Fibroblast of upper back skin (primary cell): ENCODE results near the gene GABBR2.

Source experiments
- DNase-seq: peaks from one replicate; pipeline ENCODE4 v3.0.0-alpha.2; 2013

The GABBR2 gene

DNA sequence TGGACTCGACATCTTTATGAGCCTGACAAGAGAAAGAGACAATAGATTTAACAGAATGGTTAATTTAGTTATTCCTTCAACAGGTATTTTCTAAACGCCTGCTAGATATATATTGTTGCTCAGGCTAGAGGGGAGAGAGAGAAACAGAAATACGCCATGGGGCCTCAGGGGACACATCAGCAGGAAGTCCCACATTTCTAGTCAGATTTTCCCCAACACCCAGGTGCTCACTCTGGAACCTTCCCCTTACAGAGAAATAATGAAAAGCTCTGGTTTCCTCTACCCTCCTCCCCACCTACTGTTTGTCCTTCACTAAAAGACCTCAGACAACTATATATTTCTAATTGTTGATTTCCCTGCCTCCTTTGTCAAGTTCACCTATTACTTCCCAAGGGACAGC, 323.0 kb downstream of the GABBR2 start:
- no peak for DNase-seq

DNA sequence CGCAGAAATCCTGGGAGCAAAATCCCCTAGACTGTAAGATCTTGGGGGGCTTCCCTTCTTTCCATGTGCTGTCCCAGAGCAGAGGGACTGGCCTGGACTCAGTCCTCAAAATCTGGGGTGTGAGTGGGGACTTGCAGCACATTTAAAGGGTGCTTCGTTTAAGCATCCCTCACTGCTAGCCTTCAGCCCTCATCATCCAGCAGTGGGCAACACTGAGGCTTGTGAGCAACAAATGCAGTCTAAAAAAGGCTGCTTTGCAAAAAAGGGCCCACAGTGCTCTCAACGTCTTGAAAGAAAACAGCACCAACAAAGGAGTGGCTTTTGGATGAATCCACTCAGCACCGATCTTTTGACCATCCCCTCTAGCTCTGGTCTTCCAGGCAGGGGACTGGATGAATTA, 325.0 kb downstream of the GABBR2 start:
- no peak for DNase-seq

DNA sequence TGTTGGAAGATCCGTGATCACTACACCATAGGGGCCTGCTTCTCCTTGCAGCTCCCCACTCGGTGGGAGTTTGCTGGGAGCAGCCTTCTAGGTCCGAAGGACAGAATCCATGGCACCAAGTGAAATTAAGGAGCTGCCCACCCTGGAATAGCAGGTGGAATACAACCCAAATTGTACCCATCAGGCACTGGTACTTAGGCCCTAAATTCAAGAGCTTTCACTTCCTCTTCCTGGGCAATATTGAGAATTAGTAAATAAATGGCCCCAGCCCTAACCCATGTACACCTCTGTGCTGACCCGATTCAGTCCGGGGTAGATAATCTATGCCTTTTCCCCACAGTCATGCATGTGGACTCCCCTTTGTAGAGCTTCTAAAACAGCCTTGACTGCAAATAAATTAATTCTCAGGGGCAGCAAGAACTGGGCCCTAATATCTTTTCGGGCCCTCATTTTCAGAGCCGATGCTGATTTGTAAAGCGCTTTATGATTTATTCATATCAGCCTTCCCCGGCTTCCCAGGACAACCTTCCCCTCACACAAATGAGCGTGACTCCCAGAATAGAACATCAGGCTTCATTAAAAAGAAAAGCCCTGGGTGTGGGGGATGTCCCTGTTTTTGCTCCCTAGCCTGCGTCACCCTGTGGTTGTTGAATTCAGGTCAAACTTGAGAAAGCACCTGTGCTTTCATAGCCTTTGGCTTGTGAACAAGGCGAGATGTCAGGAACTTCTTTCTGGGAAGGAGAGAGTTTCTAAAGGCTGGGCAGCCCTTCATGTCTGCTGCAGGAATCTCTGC, 327.2 kb downstream of the GABBR2 start:
- no peak for DNase-seq

DNA sequence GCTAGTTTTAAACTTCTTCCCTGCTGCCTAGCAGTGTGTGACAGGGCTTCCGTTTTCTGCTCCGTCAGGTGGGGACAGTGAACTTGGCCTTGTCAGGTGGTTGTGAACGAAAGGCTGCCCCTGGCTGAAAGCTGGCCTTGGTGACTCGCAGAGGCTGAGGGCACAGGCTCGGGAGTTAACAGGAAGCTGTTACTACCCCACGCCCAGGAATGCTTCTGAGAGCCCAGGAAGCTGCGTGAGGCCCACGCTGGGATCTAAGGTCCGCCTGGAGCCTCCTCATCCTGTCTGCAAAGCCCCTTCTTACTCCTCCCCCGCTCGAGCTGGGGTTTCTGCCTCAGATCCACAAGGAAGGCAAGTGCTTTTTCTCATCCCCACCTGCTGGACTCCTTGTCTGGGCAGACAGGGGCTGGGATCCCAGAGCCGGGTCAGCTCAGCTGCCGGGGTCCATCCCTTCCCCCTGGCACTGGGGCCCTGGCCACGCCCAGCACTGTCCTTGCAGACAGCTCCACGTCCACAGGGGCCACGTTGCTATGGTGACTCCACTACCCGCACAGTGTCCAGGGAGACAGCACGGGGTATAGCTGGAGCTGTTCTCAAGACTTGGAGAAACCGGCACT, 328.6 kb downstream of the GABBR2 start:
- DNase-seq = peak; percentile 49

DNA sequence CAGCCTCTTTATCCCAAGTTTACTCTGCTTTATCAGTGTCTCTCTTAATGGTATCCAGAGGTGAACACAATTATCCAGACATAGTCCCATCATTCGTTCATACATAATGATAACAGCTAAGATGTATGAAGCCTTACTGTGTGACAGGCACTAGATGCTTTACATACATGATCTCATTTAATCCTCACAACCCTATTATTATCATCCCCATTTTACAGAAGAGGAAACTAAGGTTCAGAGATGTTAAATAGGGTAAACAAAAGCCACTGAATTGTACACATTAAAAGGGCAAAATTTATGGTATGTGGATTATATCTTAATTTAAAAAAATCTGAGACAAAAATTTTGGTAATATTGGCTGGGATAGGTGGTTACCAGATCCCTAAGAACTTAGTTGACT, 329.2 kb downstream of the GABBR2 start:
- no peak for DNase-seq

DNA sequence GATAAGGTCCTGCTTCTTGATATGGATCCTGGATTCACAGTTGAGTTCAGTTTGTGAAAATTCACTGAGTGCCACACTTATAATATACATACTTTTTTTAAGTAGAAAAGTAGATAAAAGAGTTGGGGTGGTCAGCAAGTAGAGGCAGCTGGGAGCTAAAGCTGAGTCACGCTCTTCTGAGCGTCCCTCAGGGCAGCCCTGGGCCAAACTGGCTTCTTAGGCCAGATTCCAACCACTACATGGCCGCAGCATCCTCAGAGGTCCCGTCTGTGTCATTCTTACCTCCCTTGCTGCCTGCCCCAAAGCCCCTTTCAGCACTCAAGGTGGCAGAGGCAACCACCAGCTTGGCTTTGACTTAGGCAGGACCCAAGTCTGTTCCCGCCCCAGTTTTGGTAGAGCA, 329.9 kb downstream of the GABBR2 start:
- peak; percentile 28 for DNase-seq

DNA sequence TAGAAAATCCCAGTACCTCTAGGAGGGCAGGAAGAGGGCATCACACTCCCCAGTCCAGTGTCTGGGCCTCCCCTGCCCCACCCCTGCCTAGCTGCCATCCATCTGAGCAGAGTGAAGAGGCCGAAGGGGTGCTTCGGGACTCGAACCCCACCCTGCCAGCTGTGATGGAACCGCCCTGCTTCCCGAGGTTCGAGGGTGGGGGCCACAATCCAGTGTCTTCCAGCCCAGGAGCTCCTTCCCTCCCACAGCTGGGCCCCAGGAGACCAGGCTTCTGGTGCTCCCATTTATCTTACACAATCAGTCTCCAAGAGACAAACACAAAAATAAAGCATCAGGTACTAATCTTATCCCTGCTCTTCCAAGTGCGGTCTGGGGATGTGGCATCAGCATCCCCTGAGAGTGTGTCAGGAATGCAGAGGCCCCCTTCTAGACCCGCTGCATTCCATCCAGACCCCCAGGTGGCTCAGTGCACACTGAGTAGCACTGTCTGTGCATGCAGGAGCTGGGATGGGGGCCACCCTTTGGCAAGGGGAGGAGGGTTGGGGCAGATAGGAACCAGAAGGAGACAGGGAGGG, 330.4 kb downstream of the GABBR2 start:
- DNase-seq = peak; percentile 49

DNA sequence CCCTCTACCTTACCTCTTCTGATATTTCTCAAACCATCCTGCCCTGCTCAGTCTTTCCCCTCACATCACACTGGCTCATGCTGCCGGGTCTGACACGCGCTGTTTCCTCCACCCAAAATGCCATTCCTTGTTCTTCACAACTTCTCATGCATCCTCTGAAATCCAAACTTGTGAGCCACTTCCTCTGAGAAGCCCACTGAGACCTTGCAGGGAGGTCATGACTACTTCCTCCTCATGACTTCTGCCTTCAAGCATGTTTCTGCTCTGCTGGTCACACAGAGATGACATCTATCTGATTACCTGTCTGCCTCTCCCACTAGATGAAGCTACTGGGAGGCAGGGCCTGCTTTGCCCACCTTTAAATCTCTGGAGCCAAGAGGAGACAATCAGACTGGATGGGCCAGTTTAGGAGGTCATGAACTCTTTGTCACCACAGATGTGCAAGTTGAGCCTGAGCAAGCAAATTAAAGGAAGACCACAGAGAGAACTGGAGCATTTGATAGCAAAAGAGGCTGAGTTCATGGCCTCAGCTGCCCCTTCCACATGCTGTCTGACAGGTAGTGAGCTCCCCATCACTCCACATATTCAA, 333.5 kb downstream of the GABBR2 start:
- DNase-seq = peak; percentile 77

DNA sequence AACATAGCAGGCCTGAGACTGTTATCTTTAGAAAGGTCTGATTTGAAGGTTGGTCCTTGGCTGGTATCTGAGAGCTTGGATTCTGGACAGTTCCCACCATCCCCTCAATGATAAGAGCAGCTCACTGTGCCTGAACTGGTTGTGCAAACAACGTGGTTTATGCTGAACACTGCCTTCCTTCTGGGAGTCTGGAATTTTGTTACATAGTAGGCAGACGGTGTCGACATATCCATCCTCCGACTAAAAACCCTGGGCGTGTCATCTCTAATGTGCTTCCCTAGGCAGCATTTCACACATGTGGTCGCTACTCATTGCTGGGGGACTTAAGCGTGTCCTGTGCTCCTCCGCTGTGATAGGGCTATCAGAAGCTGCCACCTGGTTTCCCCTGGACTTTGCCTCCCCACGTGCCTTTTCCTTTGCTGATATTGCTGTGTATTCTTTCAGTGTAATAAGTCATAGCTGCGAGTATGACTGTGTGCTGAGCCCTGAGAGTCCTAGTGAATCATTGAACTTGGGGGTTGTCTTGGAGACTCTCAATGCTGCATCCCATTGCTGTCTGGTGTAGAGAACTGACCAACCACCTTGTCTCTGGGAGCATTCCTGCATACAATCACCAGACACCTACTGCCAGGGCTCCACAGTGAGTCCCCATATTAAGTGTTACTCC, 334.2 kb downstream of the GABBR2 start:
- DNase-seq = peak; percentile 86

DNA sequence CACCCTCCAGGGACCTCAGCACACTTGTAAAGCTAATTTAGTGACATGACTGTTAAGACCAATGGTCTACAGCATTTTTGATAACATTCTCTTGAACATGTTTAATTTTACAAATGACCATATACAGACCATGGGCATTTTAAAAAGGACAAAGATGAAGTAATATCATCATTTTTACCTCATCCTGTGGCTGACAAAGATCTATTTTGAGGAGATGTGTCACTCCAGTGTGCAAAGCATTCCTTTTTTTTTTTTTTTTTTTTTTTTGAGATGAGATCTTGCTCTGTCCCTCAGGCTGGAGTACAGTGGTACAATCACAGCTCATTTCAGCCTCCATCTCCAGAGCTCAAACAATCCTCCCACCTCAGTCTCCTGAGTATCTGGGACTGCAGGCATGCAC, 335.1 kb downstream of the GABBR2 start:
- peak; percentile 28 for DNase-seq

DNA sequence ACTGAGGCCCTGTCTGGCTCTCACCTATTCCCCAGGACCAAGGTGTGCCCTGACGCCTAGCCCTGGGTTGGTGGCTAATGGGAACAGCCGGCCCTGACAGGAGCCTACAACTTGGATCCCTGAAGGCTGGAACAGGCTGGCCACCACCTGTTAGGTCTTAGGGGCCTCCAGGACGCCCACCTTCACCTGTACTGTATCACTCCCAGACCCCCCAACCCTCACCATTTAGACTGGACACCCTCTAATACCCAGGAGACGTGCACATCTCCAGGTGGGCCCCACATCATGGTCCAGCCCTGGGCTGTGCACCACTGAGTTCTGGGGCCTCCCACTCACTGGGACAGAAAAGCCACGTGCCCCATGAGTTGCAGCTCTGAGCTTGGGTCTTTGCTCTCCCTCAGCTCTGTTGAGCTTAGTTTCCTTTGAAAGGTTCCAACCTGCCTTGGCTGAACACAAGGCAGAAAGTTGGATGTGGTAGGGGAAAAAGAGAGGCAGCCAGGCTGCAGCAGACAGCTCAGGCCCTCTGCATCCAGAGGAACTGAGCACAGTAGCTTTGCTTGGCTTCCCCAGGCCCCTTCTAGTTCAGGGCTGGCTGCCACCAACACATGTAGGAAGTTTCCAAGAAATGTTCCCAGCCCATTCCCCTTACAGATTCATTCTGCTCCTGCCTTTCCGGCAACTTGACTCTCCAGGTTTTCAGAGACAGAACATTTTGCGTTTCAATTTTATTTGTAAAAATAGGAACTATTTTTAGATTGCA, 336.5 kb downstream of the GABBR2 start:
- no peak for DNase-seq

DNA sequence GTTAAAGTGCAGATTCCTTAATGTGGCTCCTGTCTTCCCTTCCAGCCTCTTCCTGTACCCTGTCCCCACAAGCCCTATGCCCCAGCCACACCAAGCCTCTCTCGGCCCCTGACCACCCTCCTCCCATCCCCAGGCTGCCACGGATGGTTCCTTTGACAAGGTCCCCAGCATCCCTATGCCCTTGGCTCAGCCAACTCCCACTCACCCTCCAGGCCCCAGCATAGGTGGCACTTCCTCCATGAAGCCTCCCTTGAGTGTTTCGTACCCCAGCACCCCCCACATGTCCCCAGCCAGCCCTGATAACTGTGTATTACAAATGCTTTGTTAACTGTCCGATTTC, 337.8 kb downstream of the GABBR2 start:
- no peak for DNase-seq

DNA sequence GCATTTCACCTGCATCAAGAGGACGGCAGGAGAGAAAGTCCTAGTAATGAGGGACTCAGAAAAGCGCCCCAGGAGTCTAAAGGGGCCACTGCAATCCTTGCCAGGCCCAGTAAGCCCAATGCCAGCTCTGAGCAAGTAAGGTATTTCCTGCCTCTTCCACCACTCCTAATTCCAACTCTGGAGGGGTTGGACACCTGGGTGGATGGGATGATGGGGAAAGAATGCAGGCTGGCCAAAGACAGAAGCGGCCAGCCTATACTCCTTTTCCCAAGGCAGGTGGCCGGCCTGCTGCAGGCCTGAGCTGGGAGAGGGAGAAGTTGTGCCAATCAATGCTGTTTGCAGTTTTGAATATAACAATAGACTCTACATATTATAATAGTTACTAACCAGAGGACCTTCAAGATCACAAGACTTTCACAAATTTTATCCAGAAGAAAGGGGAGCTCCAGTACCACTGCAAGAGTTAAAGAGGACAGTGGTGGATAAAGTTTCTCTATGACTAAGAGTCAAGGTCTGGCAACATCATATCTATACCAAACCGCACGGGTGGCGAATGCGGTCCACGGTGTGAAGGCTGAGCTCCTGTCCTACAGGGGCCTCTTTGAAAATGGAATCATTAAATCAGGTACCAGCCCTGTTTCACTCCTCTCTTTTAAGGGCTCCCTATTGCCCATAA, 338.3 kb downstream of the GABBR2 start:
- DNase-seq = no peak

DNA sequence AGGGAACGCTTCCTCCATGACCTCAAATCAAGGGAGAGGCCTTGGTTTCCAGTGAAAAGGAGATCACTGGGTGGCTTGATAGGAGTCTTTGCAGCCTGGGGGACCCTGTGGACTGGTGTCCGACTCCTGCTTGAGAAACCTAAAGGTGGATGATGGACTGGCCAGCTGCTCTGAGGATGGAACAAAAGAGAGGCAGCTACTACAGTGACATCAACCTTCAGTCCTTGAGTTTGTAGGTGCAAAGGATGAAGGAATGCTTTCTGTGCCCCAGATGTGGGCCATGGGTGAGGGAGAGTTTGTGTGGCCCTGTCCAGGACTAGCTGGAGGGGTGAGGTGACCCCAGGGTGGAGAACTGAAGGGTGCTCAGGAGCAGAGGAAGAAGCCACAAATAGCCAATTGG, 338.8 kb downstream of the GABBR2 start:
- no peak for DNase-seq

DNA sequence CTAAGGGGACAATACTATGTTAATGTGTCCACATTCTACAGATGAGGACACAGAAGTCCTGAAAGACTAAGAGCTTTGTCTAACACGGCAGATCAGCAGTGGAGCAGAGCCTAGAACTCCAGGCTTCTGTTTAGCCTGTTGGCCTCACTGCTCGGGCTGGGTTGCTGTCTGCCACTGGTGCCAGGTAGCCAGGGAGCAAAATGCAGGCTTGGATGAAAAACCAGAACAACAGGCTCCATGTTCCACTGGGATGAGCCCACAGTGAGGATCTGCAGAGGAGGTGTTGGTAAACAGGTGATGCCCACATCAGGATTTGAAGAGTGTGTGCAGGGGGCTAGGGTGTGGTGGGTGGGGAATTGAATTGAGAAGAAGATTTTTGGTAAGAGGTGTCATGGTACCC, 339.3 kb downstream of the GABBR2 start:
- no peak for DNase-seq

DNA sequence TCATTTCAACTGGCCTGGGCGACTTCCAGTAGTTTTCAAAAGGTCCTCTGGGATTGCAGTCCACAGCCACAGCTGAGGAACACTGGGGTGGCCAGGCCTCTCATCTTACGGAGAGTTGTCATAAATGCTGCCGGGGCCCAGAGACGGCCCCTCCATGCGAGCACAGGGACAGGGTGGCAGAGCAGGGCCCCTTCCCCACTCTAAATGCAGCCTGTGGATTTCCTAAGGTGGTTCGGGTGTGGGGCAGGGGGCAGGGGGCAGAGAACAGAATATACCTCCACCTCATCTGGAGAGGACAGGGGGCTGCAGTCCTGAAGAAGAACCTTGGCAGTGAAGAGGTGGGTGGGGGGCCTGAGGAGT, 339.7 kb downstream of the GABBR2 start:
- no peak for DNase-seq

DNA sequence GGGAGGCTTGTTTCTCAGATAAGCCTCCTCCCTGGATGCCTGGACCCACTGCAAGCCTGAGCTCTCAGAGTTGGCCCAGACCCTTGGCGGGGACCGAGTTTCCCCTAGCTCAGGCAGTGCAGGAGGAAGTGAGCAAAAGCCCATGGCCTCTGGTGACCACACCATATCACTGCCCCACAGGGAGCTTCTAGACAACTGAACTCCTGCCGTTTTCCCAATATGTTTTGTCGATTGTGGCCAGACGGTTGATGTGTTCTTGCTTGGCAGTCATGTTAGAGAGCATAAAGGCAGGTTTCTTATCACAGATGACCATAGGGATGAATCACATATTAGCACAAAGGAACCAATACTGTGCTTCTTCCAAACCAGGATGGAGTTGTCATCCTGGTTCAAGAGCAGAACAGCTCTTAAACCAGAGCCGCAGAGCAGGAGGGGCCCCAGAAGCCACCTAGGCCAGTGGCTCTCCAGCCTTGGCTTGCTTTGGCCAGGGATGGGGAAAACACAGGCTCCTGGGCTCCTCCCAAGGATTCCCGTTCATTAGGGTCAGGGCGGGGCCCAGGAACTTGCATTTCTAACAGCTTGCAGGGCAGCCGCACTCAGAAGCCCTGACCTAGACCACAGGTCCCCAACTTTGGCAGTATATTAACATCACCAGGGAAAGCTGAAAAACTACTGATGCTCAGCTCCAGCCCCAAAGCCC, 340.2 kb downstream of the GABBR2 start:
- peak; percentile 10 for DNase-seq

DNA sequence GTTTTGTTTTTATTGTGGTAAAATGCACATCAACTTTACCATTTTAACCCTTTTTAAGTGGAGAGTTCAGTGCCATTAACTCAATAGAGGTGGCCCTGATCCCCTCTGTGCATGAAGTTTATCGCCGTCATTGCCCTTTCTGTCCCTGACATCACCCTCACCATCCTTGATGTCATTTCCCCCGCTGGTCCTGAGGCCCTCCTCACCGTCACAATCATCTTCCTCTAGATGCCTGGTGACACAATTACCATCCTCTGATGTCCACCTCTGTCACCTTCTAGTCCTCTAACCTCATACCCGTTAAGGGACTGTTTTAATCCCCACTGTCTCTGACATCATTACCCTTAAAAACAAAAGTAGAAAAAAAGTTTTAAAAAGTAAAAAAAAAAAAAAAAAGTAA, 340.8 kb downstream of the GABBR2 start:
- DNase-seq = no peak

DNA sequence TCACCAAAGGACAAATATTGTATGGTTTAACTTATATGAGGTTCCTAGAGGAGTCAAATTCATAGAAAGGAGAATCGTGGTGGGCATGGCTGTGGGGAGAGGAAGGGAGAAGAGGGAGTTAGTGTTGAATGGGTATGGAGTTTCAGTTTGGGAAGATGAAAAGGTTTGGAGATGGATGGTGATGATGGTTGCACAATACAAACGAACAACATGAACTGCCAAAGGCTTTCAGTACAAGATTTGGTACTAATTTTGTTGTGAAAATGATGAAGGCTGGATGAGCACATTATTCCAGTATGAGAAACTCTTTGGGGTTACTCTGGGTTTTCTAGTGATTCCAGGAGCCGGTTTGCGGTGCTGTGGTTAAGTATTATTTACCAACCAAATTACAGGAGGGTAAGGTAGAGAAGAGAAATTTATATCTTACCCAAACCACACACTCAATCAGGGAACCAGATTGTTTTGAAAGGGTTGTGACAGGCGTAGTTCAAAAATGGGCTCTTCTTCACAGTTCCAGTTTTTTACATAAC, 341.3 kb downstream of the GABBR2 start:
- no peak for DNase-seq

DNA sequence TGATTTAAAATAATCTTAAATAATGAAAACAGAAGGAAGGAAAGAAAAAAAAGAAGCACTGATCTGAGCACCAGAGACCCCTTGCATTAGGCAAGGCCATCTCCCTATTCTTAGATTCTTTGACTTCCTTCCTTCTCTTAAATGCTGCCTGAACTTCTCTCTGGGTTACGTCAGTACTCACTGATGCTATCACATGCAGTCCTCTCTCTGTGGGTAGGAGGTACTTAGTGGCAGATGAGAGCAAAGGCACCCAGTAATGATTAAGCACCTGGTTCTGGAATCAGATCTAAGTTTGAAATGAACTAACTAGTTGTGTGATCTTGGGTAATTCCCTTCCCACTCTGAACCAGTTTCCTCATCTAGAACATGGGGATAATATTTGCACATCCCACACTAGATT, 343.0 kb downstream of the GABBR2 start:
- DNase-seq = no peak

DNA sequence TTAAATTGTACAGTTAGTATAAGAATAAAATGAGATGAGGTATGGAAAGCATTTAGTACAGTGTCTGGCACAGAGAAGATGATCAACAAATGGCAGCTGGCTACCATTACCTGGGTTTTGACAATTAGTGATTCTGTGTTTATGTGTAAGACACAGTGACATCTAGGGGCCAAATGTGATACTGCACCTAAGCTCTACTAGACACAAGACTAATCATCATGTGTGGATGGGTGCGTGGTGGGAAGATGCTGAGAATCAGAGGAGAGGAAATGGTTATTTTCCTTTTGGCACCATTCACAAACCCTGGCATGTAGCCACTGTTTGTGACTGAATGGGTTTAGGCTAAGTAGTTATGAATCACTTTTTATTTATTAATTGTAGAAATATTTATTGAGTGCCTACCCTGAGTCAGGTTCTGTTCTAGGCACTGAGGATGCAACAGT, 343.5 kb downstream of the GABBR2 start:
- DNase-seq = peak; percentile 15
